HG03520 (cell line): Measurements from ENCODE around the gene VN1R5.
"Not testable (repeated sequence)": the region's sequence is repeated elsewhere in the genome, so short reads cannot be mapped to it uniquely, and the experiment has no call there.

ENCODE experiments used
- ATAC-seq: cut with Tn5 transposase; IDR thresholded peaks from one replicate; pipeline ENCODE4 v1.9.1; 2021; ENCODE audit warnings: mild to moderate bottlenecking, moderate library complexity; ENCODE audit not compliant: unreplicated experiment

The VN1R5 gene

DNA sequence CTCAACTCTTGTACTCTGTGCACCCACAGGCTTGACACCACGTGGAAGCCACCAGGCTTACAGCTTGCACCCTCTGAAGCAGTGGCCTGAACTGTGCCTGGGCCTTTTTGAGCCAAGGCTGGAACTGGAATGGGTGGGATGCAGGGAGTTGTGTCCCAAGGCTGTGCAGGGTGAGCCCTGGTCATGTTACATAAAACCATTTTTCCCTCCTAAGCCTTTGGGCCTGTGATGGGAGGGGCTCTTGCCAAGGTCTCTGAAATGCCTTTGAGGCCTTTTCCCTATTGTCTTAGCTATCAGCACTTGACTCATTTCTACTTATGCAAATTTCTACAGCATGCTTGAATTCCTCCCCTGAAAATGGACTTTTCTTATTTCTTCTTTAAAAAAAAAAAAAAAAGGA lies 14.1 kb downstream of the VN1R5 start:
- ATAC-seq = no peak

DNA sequence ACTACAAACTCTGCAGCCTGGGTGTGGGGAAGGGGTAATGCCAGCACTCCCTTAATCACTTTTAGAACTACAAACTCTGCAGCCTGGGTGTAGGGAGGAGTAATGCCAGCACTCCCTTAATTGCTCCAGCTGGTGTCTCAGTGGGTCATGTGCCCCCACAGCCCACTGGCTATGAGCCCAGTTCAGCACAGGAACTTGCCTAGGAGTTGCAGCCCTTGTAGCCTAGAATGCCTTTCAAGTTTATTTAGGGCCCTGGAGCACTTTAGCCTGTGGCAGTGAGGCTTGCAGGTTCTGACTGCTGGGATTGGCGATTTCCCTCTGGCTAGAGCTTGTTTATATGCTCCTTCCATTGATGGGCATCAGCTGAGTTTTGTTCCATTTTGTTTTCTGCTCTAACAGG lies 17.1 kb downstream of the VN1R5 start:
- no peak for ATAC-seq

GRCh38 chr1:247274605-247275256 lies 18.9 kb downstream of the VN1R5 start:
- ATAC-seq = no peak

DNA sequence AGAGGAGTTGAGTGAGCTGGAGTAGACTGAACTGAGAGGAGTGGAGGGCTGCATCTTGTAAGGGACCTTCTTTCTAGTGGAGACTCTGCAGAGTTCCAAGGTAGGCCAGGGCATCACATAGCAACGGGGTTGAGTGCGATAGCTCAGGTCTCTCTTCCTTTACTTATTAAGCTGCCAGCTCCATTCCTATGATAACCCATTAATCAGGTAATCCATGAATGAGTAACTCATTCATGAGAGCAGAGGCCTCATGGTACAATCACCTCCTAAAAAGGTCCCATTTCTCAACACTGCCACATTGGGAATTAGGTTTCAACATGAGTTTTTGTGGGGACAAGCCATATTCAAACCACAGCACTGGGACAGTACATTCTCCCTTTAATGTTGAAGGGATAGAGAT lies 21.3 kb downstream of the VN1R5 start:
- ATAC-seq = no peak

- no peak for ATAC-seq
These were observed 25.2 kb downstream of the VN1R5 start for GRCh38 chr1:247281001-247281574.

- ATAC-seq = no peak
These were observed 30.3 kb downstream of the VN1R5 start for GRCh38 chr1:247286134-247286670.

- ATAC-seq = no peak
These were observed 31.6 kb downstream of the VN1R5 start for GRCh38 chr1:247287460-247287859.

DNA sequence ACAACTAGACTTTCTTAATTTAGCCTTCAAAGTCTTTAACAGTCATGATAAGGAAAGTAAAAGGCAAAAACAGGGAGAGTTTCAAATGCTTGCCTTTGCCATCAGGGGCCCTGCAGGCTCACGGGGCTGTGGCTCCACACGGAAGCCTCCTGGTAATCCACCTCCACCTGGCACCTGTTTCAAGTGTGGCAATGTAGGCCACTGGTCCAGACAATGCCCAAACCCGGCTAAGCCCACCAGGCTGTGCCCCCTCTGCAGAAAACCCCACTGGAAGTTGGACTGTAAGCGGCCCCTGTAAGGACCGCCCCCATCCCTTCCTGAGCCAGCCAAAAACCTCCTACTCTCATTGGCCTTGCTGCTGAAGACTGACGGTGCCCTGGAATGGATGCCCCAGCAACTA lies 32.5 kb downstream of the VN1R5 start:
- no peak for ATAC-seq

DNA sequence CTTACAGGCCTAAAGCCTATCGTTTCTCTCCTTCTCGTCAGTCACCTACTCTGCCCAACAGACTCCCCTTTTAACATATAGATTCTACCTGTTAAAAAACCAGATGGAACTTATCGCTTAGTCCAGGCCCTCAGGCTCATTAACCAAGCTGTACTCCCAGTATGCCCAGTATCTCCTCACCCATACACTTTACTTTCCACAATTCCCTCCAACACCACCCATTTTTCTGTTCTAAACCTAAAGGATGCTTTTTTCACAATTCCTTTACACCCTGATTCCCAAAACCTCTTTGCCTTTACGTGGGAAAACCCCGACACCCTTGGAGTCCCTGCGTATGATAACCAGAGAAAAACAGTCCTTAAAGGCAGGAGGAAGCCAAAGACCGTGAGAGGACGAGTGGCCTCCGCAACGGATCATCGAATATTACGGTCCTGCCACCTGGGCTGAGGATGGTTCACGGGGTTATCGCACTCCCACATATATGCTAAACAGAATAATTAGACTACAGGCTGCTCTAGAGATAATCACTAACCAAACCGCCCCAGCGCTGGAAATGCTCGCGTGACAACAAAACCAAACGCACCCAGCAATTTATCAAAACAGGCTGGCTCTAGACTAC lies 33.5 kb downstream of the VN1R5 start:
- ATAC-seq = not testable (repeated sequence)

- no peak for ATAC-seq
These were observed 34.7 kb downstream of the VN1R5 start for GRCh38 chr1:247290576-247290975.

DNA sequence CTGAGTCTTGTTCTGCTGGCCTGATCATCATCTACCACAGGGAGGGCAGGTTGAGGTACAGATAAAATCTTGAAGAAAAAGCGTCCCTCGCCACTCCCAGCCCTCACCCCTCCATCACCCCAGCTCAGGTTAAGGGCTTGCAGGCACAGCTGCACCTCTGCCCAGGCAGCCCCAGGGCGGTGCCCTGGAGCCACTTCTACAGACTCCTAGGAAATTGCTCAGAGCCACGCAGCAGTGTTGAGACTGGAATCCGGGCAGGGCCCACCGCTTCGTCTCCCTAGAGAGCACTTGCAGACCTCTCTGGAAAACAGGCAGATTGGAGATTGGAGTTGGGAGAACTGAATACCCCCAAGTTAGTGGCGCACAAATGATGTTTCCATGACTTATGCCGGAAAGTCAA lies 35.3 kb downstream of the VN1R5 start:
- ATAC-seq = no peak

DNA sequence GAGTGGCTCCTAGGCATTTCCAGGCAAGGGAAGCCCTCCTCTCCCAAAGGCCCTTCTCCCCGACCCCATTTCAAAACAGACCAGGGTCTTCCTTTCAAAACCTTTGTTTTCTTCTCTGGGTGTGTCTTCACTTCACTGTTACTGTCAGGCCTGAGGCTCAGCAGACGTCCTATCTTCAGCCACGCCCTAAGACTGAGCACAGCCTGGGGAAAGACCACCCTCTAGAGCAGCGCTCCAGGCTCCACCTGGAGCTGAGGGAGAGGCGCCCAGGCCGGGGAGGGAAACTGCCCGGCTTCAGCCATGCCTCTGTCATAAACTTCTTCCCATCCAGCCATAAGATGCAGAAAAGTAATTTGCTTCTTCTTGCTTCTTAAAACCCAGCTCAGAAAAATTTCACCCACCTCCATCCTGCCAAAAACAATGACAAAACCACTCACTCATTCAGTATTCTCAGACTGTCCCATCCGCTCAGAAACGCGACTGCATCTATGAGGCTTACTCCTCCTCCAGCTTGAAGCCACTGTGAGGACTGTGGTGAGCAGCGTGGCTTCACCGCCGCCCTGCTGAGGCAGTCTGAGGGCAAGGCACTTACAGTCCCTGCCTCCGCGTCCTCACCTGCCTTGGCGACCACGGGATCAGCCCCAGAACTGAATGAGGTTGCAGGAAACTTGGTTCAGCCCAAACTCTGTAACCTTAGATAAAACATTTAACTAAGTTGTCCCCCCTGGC lies 36.1 kb downstream of the VN1R5 start:
- no peak for ATAC-seq

GRCh38 chr1:247293047-247293446 lies 37.2 kb downstream of the VN1R5 start:
- ATAC-seq = no peak

DNA sequence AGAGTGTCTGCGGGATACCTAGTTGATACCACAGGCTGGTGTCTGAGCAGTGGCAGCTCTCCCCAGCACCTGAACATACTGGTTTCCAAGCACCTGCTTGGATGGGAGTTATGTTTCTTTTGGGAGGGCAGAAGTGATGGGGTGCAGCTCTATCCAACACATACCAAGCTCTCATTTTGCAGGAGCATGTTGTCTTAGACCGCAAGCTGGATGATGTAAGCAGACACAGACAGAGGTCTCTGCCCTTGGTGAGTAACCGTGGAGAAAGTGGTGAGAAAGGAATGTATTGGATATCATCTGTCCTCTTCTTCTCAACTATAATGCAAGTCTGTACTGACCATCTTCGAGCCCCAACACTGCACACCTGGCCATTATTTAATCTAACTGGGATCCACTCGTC lies 38.4 kb downstream of the VN1R5 start:
- ATAC-seq = no peak

DNA sequence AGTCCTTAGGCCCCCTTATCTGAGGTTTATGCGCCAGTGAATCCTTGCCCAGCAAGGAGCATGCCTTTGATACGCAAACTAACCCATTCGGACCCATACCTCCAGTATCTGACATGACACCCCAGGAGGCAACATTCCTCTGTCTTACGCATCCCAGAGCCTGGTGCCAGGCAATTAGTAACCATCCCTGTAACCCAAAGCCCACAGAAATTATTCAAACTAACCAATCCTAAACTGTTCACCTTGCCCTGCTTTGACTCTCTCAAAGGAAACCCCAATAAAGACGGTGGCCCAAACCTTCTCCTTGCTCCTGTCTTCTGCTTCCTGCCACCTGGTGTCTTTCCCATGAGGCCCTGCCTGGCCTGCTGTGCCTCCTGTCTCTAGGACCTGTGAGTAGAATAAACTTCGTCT lies 39.4 kb downstream of the VN1R5 start:
- ATAC-seq = no peak

GRCh38 chr1:247295746-247296145 lies 39.9 kb downstream of the VN1R5 start:
- ATAC-seq = no peak

GRCh38 chr1:247296599-247297180 lies 40.8 kb downstream of the VN1R5 start:
- ATAC-seq = no peak

DNA sequence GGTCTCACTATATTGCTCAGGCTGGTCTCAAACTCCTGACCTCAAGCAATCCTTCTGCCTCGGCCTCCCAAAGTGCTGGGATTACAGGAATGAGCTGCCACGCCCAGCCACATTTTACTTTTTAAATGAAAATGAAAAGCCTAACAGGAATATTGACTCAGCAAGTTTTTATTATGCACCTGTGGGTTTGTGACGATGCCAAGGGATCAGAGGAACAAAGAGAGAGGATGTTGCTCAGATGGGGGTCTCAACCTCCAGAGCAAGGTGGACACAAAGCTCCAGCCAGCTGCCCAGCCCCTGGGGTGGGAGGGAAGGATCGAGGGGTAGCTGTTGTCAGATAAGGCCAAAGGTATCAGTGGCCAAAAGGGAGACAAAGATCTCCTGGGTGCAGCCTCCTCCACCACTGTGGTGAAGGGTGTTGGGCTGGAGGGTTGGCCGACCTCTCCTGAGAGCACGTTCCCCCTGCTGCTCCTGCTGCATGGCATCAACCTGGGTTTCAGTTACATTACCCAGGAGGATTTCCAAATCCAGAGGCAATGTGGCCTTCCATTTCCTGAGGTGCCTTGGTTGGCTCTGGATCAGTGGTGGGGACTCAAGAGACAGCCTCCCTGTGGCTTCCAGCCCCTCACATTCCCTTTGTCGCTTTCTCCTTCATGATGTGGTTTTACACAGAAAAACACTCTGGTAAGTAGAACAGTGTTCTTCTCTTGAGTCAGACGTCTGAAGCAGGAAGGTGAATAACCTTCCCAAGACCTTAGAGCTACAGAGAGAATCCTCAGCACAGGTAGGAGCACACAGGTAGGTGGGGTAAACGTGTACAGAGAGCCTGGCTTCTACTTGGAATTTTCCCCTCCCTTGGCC lies 41.6 kb downstream of the VN1R5 start:
- ATAC-seq = no peak

DNA sequence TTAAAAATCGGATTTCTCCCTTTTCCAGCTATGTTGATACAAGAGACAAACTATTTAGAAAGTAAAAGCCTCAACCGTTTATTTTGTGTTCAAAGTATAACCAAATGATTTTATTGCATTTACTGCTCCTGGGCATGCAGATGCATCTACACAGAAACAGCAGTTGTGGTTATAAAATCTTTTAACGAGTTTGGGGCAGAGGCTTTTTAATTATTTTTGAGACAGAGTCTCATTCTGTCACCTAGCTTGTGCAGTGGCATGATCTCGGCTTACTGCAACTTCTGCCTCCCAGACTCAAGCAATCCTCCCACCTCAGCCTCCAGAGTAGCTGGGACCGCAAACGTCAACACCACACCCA lies 42.2 kb downstream of the VN1R5 start:
- ATAC-seq = no peak

GRCh38 chr1:247298701-247299100 lies 42.8 kb downstream of the VN1R5 start:
- ATAC-seq = no peak
